Kidney epithelial cell (primary cell): ENCODE results near the gene SEMA5A. TPM values are rescaled to one million over a fixed set of nuclear protein-coding genes. Genes with fewer than 3 reads are reported as not detected.

Experiments used
- DNase-seq: peaks from one replicate; pipeline ENCODE4 v3.0.0-alpha.2; 2010; ENCODE audit warnings: low read depth
- H3K27me3 ChIP-seq: 2 replicates; pipeline ENCODE4 v1.6.0; 2011; ENCODE audit warnings: low read length; ENCODE audit not compliant: control insufficient read depth, insufficient read depth
- H3K36me3 ChIP-seq: 2 replicates; pipeline ENCODE4 v1.5.1; 2011; ENCODE audit warnings: low read length; ENCODE audit not compliant: control insufficient read depth, insufficient read depth
- H3K4me3 ChIP-seq: 2 replicates; pipeline ENCODE4 v1.5.1; 2011; ENCODE audit warnings: low read depth, mild to moderate bottlenecking, control low read depth, low read length
- CTCF ChIP-seq: IDR thresholded peaks from 2 replicates; pipeline ENCODE4 v1.5.1; 2011; ENCODE audit warnings: mild to moderate bottlenecking, moderate library complexity, low read length, control low read depth, inconsistent platforms; ENCODE audit not compliant: insufficient read depth, poor library complexity, severe bottlenecking
- total RNA-seq: library from RNA; depleted of rRNA; stranded (reverse); fragments of >200 nt; gene quantifications from 2 replicates; pipeline ENCODE4 v1.2.3, GENCODE V29; 2015

The SEMA5A gene
- total RNA-seq, 1 donor from 2014 or later = 4.7 TPM

GRCh38 chr5:9176641-9177040 lies 369.2 kb downstream of the SEMA5A start:
- no peak for TF ChIP-seq CTCF
- Histone ChIP-seq H3K27me3 (no peaks in the 10 kb centered on the region), H3K4me3 (no peak overlapping the region), H3K36me3 (no peaks in the 10 kb centered on the region)
- no peak for DNase-seq

GRCh38 chr5:9174446-9174845 lies 371.4 kb downstream of the SEMA5A start:
- Histone ChIP-seq H3K4me3 (no peak overlapping the region), H3K36me3 (no peaks in the 10 kb centered on the region), H3K27me3 (no peaks in the 10 kb centered on the region)
- no peak for TF ChIP-seq CTCF
- DNase-seq = no peak

- no peak for TF ChIP-seq CTCF
- DNase-seq = no peak
- no peaks in the 10 kb centered on the region for H3K27me3 ChIP-seq
- H3K4me3 ChIP-seq = no peak overlapping the region
- H3K36me3 ChIP-seq = no peaks in the 10 kb centered on the region
Observed at GRCh38 chr5:9173281-9174048, 372.4 kb downstream of the SEMA5A start.

GRCh38 chr5:9170026-9170425 lies 375.8 kb downstream of the SEMA5A start:
- no peak for DNase-seq
- no peak for TF ChIP-seq CTCF
- no peaks in the 10 kb centered on the region for H3K27me3 ChIP-seq

GRCh38 chr5:9169557-9169902 lies 376.3 kb downstream of the SEMA5A start:
- no peak overlapping the region for H3K4me3 ChIP-seq
- no peaks in the 10 kb centered on the region for H3K27me3 ChIP-seq
- H3K36me3 ChIP-seq = no peaks in the 10 kb centered on the region
- DNase-seq = no peak
- no peak for TF ChIP-seq CTCF

More at GRCh38 chr5:9170026-9170425, 375.8 kb downstream of the SEMA5A start:
- H3K4me3 ChIP-seq = no peak overlapping the region
- H3K36me3 ChIP-seq = no peaks in the 10 kb centered on the region
